ENCODE results near the gene NXPE3. TPM values are rescaled to one million over a fixed set of nuclear protein-coding genes. Genes with fewer than 3 reads are reported as not detected.

The NXPE3 gene
- total RNA-seq, 2 experiments from 2014 or later: 16.7 to 64.3 TPM

GRCh38 chr3:101796077-101796680, 17.2 kb downstream of the NXPE3 start:
- Histone ChIP-seq H3K9me2 (ENCODE audit: insufficient read depth, low read length) (no peaks in the 10 kb centered on the region), H3K4me1 (ENCODE audit: insufficient read depth, low read length, poor library complexity, severe bottlenecking) (peaks cover 42% of the 10 kb centered on the region), H3K79me2 (ENCODE audit: insufficient read depth, low read depth, low read length) (peaks cover 72% of the 10 kb centered on the region), H3K4me3 (ENCODE audit: low read depth, low read length, poor library complexity, severe bottlenecking) (no peak overlapping the region), H3K36me3 (ENCODE audit: insufficient read depth, low read length) (peaks cover 89% of the 10 kb centered on the region), H3K27ac (ENCODE audit: low read depth, low read length, poor library complexity, severe bottlenecking) (no peak overlapping the region), H4K20me1 (ENCODE audit: insufficient read depth, low read length) (no peaks in the 10 kb centered on the region), H2AFZ (ENCODE audit: low read length) (no peak overlapping the region), H3K4me2 (ENCODE audit: low read length) (no peak overlapping the region), H3K9me3 (ENCODE audit: low read length) (peaks cover 50% of the 10 kb centered on the region)
- POLR2A ChIA-PET: interaction anchor here (0.5 to 2.3 kb wide), 12 partner anchors 8 to 434 kb away, joined by 3 to 7 read pairs (median 4); partner anchors contain the start of gene CEP97
- DNase-seq (ENCODE audit: low spot score): no peak
- no peak for TF ChIP-seq EZH2phosphoT487 (IDR thresholded peaks at IDR 0.05; ENCODE audit: borderline replicate concordance, low read depth, low read length)
- no peak for TF ChIP-seq CTCF (conservative IDR thresholded peaks at IDR 0.05; ENCODE audit: low read length)
- no TSS peak for BruUV-seq (replicated peaks)
- intact Hi-C loops (cut with micrococcal nuclease; ENCODE audit: unreplicated experiment): no loop called here
- CTCF ChIA-PET (ENCODE audit: unreplicated experiment): no interaction called here

- Histone ChIP-seq H3K79me2 (ENCODE audit: insufficient read depth, low read depth, low read length) (peaks cover 59% of the 10 kb centered on the region; the same call in 1 of the 2 replicates), H2AFZ (ENCODE audit: low read length) (no peak overlapping the region), H3K4me2 (ENCODE audit: low read length) (no peak overlapping the region), H4K20me1 (ENCODE audit: insufficient read depth, low read length) (no peaks in the 10 kb centered on the region), H3K4me1 (ENCODE audit: insufficient read depth, low read length, poor library complexity, severe bottlenecking) (peaks cover 8% of the 10 kb centered on the region), H3K27ac (ENCODE audit: low read depth, low read length, poor library complexity, severe bottlenecking) (no peak overlapping the region), H3K36me3 (ENCODE audit: insufficient read depth, low read length) (peaks cover 89% of the 10 kb centered on the region), H3K4me3 (ENCODE audit: low read depth, low read length, poor library complexity, severe bottlenecking) (no peak overlapping the region), H3K9me2 (ENCODE audit: insufficient read depth, low read length) (no peaks in the 10 kb centered on the region), H3K9me3 (ENCODE audit: low read length) (peaks cover 15% of the 10 kb centered on the region; the same call in 1 of the 2 replicates)
- intact Hi-C loops (cut with micrococcal nuclease; ENCODE audit: unreplicated experiment): no loop called here
- ChIA-PET CTCF (ENCODE audit: unreplicated experiment) (no interaction called here), POLR2A (interaction anchor here (0.6 to 2.9 kb wide), 3 partner anchors 9 to 218 kb away, joined by 3 to 15 read pairs (median 5); partner anchors contain the start of gene CEP97)
- no peak for TF ChIP-seq EZH2phosphoT487 (IDR thresholded peaks at IDR 0.05; ENCODE audit: borderline replicate concordance, low read depth, low read length)
- TF ChIP-seq CTCF (conservative IDR thresholded peaks at IDR 0.05; ENCODE audit: low read length): no peak
- BruUV-seq (replicated peaks): no TSS peak
- DNase-seq (ENCODE audit: low spot score): no peak
Measured at GRCh38 chr3:101801174-101801573, 22.2 kb downstream of the NXPE3 start.

- Histone ChIP-seq H3K36me3 (ENCODE audit: insufficient read depth, low read length) (peaks cover 89% of the 10 kb centered on the region), H3K4me1 (ENCODE audit: insufficient read depth, low read length, poor library complexity, severe bottlenecking) (peaks cover 5% of the 10 kb centered on the region), H3K9me3 (ENCODE audit: low read length) (peaks cover 6% of the 10 kb centered on the region; the same call in 1 of the 2 replicates), H3K79me2 (ENCODE audit: insufficient read depth, low read depth, low read length) (peaks cover 49% of the 10 kb centered on the region; the same call in 1 of the 2 replicates), H4K20me1 (ENCODE audit: insufficient read depth, low read length) (no peaks in the 10 kb centered on the region), H2AFZ (ENCODE audit: low read length) (no peak overlapping the region), H3K4me2 (ENCODE audit: low read length) (no peak overlapping the region), H3K27ac (ENCODE audit: low read depth, low read length, poor library complexity, severe bottlenecking) (no peak overlapping the region), H3K9me2 (ENCODE audit: insufficient read depth, low read length) (no peaks in the 10 kb centered on the region), H3K4me3 (ENCODE audit: low read depth, low read length, poor library complexity, severe bottlenecking) (no peak overlapping the region)
- POLR2A ChIA-PET: interaction anchor here (0.6 to 2.9 kb wide), 10 partner anchors 9 to 149 kb away, joined by 3 to 15 read pairs (median 3); partner anchors contain the start of genes CEP97 and ZBTB11
- TF ChIP-seq CTCF (conservative IDR thresholded peaks at IDR 0.05; ENCODE audit: low read length) (no peak), EZH2phosphoT487 (IDR thresholded peaks at IDR 0.05; ENCODE audit: borderline replicate concordance, low read depth, low read length) (no peak)
- intact Hi-C loops (cut with micrococcal nuclease; ENCODE audit: unreplicated experiment): no loop called here
- CTCF ChIA-PET (ENCODE audit: unreplicated experiment): interaction anchor here (0.7 to 2.0 kb wide), 2 partner anchors 12 to 427 kb away, joined by 3 to 6 read pairs; no protein-coding TSS in a partner anchor
- DNase-seq (ENCODE audit: low spot score): no peak
- no TSS peak for BruUV-seq (replicated peaks)
Measured at GRCh38 chr3:101802179-101802578, 23.2 kb downstream of the NXPE3 start.
